HG02588 (cell line): ENCODE results near the gene QSER1.
"Not testable (repeated sequence)": the region's sequence is repeated elsewhere in the genome, so short reads cannot be mapped to it uniquely, and the experiment has no call there.

Experiments used
- ATAC-seq: cut with Tn5 transposase; IDR thresholded peaks from one replicate; pipeline ENCODE4 v1.9.1; 2021; ENCODE audit warnings: mild to moderate bottlenecking, moderate library complexity; ENCODE audit not compliant: unreplicated experiment

QSER1 gene

DNA sequence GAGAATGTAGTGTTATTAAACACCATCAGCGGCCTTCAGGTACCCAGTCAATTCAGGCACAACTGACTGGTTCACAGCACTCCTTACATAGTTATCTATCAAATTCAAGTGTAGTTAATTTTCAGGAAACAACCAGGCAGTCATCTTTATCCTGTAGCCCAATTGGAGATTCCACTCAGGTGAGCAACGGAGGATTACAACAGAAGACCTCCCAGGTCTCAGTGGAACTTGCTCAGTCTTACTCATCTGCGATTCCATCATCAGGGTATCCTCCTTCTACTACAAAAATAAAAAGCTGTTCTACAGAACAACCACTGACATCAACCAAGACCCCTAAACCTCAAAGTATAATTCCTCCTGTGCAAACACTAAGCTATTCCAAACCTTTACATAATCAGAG is 39.6 kb downstream of the QSER1 start:
- ATAC-seq = no peak

DNA sequence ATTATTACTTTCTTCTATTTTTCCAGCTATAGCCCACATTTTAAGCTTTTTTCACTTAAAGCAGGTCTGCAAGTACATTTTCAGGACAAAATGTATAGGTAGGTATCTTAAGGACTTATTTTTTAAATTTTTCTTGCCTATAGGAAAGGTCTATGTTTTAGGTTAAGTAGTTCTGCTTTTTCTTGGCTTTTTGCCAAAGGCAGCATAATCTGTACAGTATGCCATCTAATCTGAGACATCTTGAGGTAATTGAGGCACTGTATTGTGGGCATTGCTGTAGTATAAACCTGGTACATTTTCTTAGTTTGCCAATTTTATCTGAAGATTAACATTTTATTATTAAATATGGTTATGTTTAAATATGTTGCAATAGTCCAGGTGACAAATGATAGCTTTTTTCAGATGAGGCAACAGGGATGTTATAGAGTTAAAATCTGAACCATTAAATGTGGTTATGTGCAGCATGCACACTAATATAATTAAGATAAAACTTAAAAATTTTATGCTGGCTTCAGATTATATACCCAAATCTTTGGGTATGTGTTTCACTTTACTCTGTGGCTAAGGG is 42.9 kb downstream of the QSER1 start:
- no peak for ATAC-seq

DNA sequence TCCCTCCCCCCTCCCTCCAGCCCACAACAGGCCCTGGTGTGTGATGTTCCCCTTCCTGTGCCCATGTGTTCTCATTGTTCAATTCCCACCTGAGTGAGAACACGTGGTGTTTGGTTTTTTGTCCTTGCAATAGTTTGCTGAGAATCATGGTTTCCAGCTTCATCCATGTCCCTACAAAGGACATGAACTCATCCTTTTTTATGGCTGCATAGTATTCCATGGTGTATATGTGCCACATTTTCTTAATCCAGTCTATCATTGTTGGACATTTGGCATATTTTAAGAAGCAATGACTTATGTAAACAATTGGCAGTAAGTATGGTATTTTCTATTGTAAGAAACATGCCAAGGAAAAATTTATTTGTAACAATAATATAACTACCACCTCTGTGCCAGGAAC is 43.6 kb downstream of the QSER1 start:
- ATAC-seq = not testable (repeated sequence)

DNA sequence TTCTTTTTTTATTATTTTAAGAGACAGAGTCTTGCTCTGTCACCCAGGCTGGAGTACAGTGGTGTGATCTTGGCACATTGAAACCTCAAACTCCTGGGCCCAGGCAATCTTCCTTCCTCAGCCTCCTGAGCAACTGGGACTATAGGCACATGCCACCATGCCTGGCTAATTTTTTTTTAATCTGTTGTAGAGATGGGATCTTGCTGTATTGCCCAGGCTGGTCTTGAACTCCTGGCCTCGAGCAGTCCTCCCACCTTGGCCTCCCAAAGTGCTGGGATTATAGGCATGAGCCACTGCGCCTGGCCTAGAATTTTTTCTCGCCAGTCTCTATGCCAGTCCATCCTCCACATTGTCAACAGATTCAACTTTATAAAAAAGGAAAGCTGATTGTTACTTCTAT is 44.7 kb downstream of the QSER1 start:
- not testable (repeated sequence) for ATAC-seq

DNA sequence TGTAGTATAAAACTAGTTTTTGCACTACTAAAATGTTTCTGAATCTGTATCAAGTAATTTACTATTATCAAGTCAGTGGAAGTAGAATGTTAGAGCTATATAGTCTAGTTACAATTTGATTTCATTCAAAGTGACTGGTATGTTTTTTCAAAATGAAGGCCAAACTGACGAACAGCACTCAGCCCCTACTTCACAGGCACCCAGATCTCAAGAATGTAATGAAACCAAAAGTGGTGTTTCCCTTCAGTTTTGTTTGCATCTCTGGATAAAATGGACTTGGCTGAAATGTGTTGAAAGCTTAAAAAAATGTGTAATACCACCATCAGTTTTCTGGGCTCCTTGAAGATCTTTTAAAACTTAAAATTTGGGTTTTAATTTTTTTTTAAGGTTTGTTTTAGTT is 46.4 kb downstream of the QSER1 start:
- ATAC-seq = peak; percentile 71

DNA sequence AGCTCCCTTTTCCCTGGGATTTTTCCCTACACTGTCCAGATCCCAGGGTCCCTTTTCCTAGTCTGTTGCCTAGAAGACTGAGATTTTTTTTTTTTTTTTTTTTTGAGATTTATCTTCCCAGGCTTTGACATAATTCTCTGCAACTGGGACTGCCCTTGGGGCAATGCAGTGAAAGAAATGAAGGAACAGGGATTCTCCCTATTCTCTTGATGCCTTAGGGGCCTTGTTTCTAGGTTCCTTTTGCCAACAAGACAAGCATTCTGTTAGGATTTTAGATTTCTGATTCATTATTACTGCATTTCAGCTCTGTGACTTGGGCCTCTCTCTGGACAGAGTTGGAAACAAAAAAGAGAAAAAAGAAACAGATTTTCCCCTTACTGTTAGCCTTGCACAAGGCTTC is 47.3 kb downstream of the QSER1 start:
- ATAC-seq = no peak

DNA sequence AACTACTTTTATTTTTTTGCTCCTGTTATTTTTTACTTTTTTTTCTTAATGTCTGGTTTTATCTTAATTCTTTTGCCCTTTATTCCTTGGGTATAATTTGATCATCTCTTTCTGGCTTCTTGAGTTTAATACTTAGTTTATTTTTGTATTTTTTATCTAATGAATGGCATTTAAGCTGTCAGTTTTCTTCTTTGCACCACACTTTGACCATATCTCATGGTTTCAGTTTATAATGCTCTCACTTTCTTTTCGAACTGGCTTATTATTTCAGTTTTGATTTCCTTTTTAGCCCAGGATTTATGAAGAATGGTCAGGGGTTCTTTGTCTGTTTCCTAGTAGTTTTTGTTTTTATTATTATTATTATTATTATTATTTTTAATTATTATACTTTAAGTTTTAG is 48.3 kb downstream of the QSER1 start:
- no peak for ATAC-seq

DNA sequence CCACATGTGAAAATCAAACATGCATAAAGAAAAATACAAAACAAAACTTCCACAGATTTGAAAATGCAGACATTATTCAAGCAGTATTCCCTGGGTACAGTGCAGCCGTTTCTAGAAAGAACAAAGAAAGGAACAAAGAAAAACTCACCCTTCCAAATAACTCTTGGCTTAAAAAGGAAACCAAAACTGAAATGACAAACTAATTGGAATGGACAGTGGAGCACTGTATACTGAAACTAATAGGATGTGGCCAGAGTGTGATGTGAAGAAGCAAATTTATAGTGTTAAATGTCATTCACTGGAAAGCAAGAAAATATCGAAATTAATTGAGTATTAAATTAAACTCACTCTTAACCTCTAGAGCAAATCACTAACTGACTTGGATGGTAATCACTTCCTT is 55.4 kb downstream of the QSER1 start:
- ATAC-seq = no peak

DNA sequence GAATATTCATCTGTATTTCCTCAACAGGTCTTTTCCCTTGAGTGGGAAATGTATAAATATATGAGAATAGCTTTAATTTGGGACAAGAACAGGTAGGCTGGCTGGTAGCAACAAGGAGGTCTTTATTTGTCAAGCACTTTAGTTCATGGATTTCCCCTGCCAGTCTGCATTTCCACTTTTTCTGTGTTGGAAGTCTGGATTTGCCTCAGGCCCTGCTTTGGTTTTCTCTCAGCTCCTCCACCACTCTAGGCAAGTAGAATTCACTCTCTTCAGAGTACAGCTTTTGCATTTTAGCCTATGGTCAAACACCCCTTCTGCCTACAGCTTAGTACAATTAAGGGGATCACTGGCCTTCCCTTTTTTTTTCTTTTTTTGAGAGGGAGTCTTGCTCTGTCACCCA is 57.1 kb downstream of the QSER1 start:
- ATAC-seq = no peak

DNA sequence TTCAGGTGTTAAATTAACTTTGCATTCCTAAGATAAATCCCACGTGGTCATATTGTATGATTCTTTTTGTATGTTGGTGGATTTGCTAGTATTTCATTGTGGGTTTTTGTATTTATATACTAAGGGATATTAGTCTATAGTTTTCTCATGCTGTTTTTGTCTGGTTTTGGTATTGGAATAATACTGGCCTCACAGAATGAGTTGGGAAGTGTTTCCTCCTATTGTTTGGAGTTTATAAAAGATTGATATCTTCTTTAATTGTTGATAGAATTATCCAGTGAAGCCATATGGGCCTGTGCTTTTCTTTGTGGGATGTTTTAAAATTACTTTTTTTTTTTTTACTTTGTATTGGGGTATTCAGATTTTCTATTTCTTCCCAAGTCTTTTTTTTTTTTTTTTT is 59.8 kb downstream of the QSER1 start:
- no peak for ATAC-seq

DNA sequence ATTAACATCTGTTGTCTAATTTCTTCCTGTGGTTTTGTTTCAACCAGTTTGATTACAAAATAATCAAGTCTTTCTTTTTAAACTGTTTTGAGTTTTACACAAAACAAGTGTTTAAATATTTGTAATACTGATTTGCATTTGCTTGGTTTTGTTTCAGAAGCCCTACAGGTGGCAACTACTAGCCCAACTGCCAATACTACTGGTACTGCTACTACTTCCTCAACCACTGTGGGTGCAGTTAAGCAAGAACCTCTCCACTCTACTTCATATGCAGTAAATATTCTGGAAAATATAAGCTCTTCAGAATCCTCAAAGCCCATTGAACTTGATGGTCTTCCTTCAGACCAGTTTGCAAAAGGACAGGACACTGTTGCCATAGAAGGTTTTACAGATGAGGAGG is 61.1 kb downstream of the QSER1 start:
- no peak for ATAC-seq

DNA sequence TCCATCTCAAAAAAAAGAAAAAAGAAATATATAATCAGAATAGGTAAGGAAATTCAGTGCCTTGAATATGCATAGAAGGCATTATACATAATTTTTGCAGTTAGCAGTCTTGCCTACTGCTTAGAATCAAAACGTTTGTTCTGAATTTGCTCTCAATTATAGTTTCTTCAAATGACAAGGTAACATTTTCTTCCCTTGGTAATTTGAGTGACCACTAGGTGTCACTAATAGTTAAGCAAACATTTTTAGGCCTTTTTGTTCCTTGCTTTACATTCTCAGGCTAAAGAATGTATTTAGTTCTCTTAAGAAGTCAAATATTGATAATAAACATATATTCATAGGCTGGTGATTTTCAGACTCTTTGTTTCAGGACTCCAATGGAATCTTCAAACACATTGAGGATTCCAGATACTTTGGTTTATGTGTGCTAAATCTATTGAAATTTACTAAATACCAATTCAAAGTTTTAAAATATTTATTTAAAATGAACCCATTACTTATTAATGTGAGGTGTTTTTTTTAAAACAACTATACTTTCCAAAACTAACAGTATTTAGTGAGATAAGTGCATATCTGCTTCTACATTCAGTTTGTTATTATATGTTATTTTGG is 68.0 kb downstream of the QSER1 start:
- ATAC-seq = no peak

DNA sequence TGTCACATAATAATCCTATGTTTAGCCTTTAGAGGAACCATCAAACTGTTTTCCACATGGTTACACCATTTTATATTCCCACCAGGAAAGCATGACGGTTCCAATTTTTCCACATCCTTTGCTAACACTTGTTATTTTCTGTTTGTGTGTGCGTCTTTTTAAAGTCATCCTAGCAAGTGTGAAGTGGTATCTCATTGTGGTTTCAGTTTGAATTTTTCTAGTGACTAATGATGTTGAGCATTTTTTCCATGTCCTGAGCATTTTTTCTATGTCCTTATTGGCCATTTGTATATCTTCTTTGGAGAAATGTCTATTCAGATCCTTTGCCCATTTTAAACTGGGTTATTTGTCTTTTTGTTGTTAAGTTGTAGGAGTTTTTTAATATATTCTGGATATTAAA is 69.4 kb downstream of the QSER1 start:
- ATAC-seq = no peak

DNA sequence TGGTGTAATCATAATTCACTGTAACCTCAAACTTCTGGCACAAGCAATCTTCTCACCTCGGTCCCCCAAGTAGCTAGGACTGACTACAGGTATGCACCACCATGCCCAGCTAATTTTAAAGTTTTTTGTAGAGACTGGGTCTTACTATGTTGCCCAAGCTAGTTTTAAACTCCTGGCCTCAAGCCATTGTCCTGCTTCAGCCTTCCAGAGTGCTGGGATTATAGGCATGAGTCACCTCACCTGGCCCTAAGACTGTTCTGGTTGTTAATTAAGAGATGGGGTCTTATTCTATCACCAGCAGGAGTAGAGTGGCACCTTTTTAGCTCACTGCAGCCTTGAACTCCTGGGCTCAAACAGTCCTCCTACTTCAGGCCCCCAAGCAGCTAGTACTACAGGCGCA is 71.1 kb downstream of the QSER1 start:
- no peak for ATAC-seq

DNA sequence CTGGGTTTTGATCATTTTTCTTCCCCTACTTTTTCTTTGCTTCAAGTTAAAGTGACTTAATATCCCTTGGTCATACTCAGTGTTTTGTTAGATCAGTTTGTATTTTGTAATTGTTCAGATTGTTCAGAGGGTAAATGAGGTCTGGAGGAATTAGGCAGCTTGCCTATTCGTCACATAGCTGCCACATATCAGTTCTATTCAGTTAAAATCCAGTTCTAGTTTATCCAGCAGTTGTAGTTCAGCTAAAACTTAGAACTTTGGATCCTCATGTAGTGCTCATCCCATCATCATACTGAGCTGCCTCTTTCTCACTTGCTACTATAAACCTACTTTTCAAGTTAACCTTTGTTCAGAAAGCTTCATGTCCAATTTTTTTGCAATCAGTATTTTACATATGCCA is 75.9 kb downstream of the QSER1 start:
- ATAC-seq = no peak

DNA sequence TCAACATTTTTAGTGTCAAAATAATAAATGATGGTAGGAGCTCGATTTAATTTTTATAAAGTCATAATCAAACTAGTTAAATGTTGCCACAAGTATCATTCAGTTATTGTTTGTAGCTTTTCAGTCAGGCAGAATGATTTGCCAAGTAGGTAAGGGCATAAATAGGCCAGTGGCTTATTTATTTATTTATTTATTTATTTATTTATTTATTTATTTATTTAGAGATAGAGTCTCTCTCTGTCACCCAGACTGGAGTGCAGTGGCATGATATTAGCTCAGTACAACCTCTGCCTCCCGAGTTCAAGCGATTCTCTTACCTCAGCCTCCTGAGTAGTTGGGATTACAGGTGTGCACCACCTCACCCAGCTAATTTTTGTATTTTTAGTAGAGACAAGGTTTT is 79.6 kb downstream of the QSER1 start:
- ATAC-seq = not testable (repeated sequence)

DNA sequence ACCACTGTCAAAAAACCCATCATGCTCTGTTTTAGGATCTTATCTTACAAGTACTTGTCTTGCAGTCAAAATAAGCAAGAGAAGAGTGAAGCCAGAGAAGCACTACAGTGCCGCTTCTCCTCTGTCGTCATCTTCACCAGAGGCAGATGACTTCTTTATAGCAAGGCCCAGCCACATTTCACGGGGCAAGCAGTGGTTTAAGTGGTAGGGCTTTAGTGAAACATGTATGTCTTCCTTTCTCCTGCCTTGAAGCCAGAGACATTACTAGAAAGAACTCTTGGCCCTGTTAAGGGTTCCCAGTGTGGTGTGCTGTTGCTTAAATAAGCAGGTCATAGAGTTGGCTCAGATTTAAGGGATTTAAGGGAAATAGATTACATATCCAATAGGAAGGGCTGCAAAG is 80.2 kb downstream of the QSER1 start:
- ATAC-seq = no peak

DNA sequence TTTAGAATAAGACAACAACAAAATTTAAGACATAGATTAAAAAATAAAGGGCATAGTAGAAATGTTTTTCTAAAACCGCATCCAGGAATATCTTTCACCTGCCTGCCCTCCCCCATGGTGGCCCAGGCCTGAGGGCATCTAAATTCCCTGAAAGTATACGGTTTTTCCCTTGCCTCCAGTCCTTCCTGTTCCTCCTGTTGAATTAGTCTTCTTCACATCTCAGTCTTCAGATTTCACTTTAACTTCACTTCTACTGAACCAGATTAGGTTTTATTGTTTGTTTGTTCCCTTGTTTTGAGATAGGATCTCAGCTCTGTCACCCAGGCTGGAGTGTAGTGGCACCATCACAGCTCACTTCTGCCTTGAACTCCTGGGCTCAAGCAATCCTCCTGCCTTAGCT is 90.0 kb downstream of the QSER1 start:
- ATAC-seq = no peak

DNA sequence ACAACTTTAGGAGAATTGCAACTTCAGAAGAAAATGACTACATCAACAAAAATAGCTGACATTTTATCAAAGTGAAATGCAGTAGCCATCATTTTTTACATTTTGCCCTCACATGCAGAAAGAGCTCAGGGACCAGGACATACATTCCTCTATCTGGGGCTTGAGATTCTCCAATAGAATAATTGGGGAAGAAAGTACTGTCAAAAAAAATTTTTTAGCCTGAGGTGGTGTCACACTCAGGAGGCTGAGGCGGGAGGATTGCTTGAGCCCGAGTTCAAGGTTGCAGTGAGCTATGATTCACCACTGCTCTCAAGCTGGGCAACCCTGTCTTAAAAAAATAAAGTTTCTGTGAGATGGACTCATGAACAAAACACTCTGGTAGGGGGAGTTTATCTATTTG is 90.9 kb downstream of the QSER1 start:
- no peak for ATAC-seq

DNA sequence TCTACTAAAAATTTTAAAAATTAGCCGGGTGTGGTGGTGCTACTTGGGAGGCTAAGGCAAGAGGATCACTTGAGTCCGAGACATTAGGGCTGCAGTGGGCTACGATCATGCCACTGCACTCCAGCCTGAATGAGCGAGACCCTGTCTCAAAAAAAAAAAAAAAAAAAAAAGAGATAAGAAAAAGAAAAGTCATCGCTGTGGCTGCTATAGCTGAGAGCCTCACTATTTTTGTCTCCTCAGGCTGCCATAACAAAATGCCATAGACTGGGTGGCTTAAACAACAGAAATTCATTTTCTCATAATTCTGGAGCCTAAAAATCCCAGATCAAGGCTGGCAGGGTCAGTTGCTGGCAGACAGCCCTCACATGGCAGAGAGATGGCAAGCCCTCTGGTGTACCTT is 93.0 kb downstream of the QSER1 start:
- ATAC-seq = no peak

DNA sequence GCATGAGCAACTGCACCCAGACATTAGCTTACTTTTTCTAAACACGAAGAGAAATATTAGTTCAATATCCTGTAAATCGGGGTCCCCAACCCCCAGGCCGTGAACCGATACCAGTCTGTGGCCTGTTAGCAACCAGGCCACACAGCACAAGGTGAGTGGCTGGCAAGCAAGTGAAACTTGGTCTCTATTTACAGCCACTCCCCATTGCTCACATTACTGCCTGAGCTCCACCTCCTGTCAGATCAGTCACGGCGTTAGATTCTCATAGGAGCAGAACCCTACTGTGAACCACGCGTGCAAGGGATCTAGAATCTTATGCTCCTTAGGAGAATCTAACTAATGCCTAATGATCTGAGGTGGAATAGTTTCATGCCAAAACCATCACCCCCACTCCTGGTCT is 95.2 kb downstream of the QSER1 start:
- no peak for ATAC-seq

DNA sequence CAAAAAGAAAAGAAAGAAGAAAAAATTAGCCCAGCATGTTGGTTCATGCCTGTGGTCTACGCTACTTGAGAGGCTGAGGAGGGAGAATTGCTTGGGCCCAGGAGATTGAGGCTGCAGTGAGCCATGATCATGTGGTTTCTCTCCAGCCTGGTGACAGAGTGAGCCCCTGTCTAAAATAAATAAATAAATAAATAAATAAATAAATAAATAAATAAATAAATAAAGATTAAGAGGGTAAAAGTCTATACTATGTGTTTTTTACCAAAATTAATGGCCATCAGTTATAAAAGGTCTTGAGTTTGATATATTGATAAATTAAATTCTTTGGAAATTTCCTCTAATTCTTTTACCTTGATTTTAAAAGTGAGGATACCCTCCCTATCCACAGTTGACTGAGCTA is 97.9 kb downstream of the QSER1 start:
- no peak for ATAC-seq

DNA sequence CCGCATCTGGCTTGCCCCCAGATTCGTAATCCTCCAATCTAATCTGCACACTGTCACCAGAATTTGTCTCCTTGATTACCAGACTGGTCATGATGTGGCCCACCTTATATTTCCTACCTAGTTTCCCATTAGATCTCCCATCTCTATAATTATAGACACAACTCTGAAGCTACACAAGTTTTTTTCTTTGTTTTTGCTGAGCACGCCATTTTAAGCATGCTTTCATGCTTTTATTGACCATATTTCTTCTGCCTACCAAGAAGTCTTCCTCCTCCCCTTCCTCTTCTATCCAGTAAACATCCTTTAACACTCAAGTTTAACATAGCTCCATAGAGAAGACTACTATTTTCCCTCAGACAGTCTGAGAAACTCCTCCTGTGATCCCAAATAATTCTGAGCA is 98.8 kb downstream of the QSER1 start:
- no peak for ATAC-seq
